NCI-H187 treated with DMSO at 0.1 percent for 48 hours (cell line): ENCODE results near the gene RELCH.
A peak's percentile ranks its signal among the peaks of the same experiment; 100 is the strongest.
"Not testable (repeated sequence)": the region's sequence is repeated elsewhere in the genome, so short reads cannot be mapped to it uniquely, and the experiment has no call there.

Experiments
- DNase-seq: peaks from one replicate; lab custom pipeline; 2025; lab: John Stamatoyannopoulos, UW

Gene RELCH

GRCh38 chr18:62186774-62187542, at the start of gene RELCH, which contains the start of gene PIGN:
RELCH (plus strand) TSS chr18:62187255; CDS start chr18:62187506, 251 bp downstream.
PIGN (minus strand) TSS chr18:62187056; CDS start chr18:62161353, 25,703 bp downstream.
- peak; percentile 92 for DNase-seq

GRCh38 chr18:62138461-62139235, 48.4 kb upstream of the RELCH start:
- no peak for DNase-seq

GRCh38 chr18:62140259-62140658, 46.8 kb upstream of the RELCH start:
- no peak for DNase-seq

GRCh38 chr18:62144338-62144737, 42.7 kb upstream of the RELCH start:
- peak; percentile 39 for DNase-seq

GRCh38 chr18:62151068-62151771, 35.8 kb upstream of the RELCH start:
- no peak for DNase-seq

- DNase-seq: no peak
Observed at GRCh38 chr18:62152844-62153243, 34.2 kb upstream of the RELCH start.

GRCh38 chr18:62157843-62158242, 29.2 kb upstream of the RELCH start:
- no peak for DNase-seq

GRCh38 chr18:62164310-62164709, 22.7 kb upstream of the RELCH start:
- no peak for DNase-seq

GRCh38 chr18:62164855-62165487, 22.1 kb upstream of the RELCH start:
- no peak for DNase-seq

- no peak for DNase-seq
Observed at GRCh38 chr18:62165583-62165982, 21.5 kb upstream of the RELCH start.

- DNase-seq: not testable (repeated sequence)
Observed at GRCh38 chr18:62166524-62166923, 20.5 kb upstream of the RELCH start.

- DNase-seq: no peak
Observed at GRCh38 chr18:62170857-62171256, 16.2 kb upstream of the RELCH start.

GRCh38 chr18:62172298-62172697, 14.8 kb upstream of the RELCH start:
- no peak for DNase-seq

GRCh38 chr18:62175521-62175920, 11.5 kb upstream of the RELCH start:
- no peak for DNase-seq

- no peak for DNase-seq
Observed at GRCh38 chr18:62177271-62177670, 9.8 kb upstream of the RELCH start.

- DNase-seq: no peak
Observed at GRCh38 chr18:62179213-62179612, 7.8 kb upstream of the RELCH start.

- DNase-seq: no peak
Observed at GRCh38 chr18:62182220-62182619, 4.8 kb upstream of the RELCH start.

- no peak for DNase-seq
Observed at GRCh38 chr18:62183578-62184195, 3.4 kb upstream of the RELCH start.

GRCh38 chr18:62186499-62186773, 619 bp upstream of the RELCH start:
- DNase-seq: no peak

- DNase-seq: no peak
Observed at GRCh38 chr18:62187543-62188510, 772 bp downstream of the RELCH start.

GRCh38 chr18:62189208-62189607, 2.2 kb downstream of the RELCH start:
- no peak for DNase-seq
